GM21390 (cell line): ENCODE measurements around the gene ATOH8.

ENCODE experiments used
- ATAC-seq: cut with Tn5 transposase; IDR thresholded peaks from one replicate; pipeline ENCODE4 v1.9.1; 2021; ENCODE audit not compliant: unreplicated experiment

Gene ATOH8

DNA sequence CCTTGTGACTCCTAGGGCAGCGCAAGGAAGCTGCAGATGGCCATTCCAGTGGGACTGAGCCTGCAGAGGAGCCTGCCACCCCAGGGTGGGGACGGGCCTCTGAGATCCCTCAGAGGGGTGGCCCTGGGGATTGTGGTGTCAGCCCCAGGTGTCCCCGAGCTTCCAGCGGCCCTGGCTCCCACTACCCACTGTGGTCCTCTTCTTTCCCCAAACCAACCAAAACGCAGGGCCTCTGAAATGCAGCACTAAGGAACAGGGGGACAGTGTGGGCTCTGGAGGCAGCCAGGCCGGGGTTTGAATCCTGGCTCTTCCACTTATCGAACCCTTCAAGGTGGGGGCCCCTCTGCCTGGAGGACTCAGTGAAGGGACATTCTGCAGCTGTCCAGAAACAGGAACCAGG lies 32.7 kb downstream of the ATOH8 start:
- no peak for ATAC-seq

DNA sequence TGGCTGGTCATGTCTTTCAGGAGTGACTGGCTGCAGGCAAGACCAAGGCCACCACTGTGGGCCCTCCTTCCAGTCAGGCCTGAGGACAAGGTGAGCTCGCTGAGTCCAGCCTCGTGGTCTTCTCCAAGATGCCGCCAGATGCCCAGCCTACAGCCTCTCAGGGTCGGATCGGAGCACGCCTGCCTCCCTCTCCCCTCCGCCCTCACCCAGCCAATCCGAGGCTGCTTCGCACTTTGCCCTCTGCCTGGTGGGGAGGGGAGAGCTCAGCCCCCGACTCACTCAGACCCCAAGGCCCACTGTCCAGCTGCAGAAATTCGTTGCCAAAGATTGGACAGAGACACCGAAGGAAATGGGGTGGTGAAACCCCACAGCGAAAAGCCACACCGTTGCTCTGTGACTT lies 33.1 kb downstream of the ATOH8 start:
- no peak for ATAC-seq

DNA sequence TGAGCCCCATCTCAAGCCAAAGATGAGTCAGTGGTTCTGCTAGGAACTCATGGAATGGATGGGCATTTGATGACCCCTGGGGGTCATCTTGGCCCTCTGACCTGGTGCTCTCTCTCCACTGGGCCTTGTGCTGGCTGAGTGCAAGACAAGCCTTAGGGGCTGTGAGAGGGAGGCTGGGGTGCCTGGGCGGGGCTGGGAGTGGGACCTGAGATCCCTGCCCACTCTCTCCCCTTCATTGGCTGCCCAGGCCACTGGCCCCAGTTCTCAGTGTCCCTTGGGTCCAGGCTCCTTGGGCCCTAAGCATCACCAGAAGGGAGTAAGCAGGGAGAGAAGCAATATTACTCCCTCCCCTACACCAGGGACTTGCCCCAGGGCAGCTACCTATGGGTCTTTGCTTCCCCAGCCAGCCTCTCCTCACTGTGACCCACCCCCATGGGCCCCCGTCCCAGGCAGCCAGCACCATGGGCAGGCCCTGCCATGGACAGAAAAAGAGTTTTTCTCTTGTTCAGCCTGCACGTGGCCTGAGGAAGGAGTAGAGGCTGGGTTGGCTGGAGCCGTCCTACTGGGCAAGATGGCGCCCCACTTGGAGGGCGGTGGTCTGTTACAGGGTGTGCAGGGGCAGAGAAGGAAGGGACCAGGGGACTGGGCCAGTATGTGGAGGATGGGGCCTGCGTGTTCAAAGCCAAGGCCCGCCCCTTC lies 33.6 kb downstream of the ATOH8 start:
- ATAC-seq = no peak

DNA sequence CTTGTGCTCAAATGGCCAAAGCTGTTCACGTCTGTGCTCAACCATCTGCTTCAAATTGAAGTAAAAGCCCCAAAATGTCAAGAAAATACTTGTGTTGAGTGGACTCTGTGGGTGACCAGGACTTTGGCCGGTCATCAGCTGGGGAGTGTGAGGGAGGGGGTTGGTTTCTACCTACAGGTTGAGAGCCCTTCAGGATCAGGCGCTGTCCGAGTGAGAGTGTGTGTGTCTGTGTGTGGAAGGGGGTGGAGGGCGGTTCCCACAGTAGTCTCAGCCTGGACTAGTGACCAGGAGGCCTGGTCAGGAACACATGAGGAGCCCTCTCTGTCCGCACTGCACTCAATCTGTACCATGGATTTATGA lies 34.2 kb downstream of the ATOH8 start:
- no peak for ATAC-seq

DNA sequence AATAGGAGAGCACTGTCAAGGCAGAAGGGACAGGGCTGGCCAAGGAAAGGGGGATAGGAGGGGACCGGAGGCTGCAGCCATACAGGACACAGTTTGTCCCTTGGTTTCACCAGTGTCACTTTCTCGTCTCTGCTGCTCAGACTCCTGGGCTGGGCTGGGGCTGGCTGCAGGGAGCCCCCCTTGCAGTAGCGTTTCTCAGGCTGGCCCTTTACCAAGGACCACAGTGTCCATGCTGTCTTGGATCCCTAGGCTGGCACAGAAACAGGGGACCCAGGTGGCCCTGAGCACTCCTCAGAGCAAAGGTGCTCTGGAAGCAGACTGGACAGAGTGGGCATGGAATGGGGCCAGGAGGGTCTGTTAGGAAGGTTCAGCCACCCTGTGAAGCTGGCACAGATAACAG lies 34.8 kb downstream of the ATOH8 start:
- ATAC-seq = no peak

DNA sequence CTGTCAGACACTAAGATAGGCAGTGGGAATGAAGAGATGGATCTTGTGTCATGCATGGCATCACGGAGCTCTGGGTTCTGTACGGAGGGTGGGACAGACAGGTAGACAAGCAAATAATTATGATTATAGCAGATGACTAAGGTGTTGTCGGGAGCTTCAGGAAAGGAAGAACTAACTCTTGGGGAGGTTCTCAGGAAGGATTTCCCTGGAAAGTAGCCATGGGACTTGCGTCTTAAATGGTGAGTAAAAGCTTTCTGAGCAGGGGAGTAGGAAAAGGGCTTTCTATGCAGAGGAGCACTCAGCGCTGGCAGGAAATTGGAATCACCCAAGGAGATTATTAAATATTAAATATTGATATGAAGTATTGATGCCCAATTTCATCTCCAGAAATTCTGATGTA lies 35.5 kb downstream of the ATOH8 start:
- ATAC-seq = no peak

DNA sequence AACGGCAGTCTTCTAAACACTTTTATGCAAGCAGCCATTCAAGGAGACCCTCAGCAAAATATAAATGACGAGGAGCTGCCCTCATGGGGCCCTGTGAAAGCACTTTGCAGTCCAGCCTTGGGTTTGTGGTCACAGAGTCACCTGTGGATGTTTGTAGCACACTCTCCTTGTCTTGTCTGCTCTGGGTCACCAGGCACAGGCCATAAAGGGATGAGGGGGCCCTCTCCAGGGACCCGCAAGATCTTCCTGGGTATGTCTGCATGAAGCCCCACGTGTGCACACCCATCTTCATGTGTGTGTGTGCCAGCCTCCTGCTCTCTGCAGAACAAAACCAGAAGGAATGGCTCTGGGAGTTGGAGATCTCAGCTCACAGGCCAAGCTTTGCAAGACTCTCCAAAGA lies 36.2 kb downstream of the ATOH8 start:
- no peak for ATAC-seq

DNA sequence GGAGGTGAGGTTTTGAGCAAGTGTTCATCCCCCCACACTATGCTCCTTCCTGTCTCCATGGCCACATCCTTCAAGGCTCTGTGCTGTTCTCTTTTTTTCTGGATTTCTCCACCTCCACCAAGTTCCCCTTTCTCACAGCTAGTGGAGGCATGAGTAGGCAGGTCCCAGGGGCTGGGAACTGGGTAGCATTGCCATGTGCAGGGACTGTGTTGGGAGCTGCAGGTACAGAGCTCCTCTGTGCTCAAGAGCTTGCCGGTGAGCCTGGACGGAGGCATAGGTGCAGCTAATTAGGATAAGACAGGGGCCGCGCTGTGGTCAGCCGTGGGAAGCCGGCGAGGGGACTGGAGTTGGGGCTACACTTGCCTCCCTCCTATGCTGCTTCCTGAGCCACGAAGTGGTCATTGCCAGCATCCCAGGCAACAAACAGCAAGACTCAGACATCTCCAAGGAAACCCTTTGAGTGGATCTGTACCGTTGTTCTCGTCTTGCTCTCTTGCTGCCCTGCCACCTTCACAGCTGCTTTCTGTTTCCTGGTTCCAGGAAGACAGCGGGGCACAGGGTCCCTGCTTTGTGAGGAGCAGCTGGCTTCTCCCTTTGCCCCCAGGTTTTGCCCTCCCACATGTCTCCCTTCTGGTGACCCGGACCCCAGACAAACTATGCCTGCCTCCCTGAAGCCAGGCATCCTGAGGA lies 36.9 kb downstream of the ATOH8 start:
- ATAC-seq = no peak

DNA sequence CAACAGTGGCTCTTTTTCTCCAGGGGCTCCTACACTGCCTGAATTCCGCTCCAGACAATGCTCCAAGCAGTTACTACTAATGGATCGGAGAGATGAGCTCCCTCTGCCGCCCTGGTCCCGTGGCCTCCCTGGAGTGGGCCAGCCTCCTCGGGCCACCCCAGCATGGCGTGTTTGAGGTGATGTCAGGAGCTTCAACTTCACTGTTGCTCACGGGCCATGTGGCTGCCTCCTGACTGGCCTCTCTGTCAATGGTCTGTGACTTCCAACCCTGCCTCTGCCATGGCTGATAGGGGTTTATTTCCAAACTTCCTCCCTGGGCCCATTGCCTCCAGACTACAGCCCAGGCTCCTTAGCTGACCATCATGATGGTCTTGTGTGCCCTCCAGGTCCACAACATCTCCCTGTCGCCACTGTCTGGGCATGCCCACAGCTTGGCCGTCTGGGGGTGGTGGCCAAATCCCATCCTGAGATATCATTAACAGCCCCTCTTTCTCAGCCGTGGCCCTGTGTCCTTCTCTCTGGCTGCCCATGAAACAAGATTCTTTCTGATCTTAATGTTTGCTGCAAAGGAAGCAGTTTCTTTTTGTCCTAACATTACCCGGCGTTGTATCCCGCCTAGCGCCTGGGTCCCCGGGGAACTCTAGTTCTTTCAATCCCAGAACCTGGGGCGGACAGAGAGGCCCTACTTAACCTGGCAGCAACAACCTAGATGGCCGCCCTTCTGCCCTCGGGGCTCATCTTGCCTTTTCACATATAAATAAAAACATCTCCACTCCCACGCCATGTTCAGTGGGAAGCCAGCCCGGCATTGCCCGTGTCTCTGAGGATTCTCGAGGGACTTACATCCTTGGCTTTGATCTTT lies 38.1 kb downstream of the ATOH8 start:
- no peak for ATAC-seq

DNA sequence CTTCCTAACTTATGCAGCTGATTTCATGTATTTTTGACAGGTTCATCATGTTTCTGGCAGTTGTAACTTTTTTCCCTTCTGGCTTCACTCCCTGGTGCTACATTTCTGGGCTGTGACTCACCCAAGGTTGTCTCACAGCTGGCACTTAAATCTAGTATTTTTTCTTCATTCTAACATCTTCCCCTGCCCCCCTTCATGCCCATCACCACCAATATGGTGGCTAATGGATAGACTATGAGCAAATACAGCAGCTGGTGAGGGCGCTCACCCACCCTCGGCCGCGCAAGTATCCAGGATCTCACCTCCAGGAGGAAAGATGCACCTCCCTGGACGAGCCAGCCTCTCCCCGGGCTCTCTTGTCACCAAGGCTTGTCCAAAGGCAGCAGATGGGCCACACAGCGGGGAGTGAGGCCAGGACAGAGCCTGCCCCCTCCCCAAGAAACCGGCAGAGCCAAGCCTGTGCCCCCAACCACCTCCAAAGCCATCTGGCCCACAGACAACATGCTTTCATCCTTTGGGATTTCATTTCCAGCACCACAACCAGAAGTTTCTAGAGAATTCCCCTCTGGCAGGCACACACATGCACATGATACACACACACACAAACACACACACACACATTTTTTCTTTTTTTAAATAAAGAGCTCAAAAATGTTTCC lies 39.1 kb downstream of the ATOH8 start:
- ATAC-seq = no peak

DNA sequence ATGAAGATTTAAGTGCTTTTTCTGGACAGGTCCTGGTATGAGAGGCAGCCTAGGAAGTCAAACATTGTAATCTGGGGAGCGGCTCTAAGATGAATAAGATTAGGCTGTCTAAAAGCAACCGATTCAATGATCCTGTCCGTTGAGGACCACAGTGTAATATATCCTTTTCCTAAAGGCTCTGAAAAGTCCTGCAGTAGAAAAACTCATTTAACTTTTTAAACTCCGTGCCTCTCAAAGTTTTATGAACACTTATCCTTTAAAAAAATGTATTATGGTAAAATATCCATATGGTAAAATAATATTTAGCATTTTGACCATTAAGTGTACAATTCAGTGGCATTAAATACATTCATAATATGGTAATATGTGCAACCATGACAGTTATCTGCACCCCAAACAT lies 39.8 kb downstream of the ATOH8 start:
- no peak for ATAC-seq

DNA sequence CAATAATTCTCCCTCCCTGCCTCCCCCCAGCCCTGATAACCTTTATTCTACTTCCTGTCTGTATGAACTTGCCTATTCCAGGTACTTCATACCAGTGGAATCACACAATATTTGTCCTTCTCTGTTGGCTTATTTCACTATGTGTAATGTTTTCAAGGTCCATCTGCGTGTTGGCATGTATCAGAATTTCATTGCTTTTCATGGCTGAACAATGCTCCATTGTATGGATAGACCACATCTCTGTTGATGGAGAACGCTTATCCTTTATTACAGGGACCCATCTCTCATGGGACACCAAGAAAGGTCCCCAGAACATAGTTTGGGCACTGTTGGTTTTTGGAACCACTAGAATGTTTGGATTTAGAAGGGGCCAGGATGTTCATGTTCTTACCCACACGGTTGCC lies 40.2 kb downstream of the ATOH8 start:
- ATAC-seq = no peak

DNA sequence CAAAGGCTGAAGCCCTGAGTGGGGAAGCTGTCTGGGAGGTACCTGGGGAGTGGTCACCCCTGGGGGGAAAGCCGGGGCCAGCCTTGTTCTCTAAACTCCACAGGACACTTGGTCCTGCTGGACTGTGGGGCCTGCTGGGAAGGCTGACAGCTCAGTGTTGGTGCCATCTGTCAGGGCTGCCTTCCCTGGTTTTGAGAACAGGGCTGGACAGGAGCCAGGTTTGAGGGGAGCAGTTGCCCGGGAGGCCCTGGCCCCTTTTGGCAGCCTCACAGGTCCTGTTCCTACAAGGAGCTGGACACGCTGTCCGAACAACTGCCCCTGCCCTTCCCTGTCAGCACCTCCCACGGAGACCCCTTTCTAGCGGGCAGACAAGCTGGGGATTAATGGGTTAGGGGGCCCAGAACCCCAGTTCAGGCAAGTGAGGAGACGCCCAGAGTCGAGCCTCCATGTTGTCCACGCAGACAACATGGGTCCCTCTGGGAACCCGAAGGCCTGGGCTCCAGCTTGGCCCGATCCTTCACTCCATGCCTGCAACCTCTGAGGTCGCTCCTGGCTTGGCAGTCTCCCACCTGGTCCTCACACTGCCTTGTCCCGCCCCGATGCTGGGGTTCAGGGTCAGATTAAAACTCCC lies 40.8 kb downstream of the ATOH8 start:
- ATAC-seq = no peak

DNA sequence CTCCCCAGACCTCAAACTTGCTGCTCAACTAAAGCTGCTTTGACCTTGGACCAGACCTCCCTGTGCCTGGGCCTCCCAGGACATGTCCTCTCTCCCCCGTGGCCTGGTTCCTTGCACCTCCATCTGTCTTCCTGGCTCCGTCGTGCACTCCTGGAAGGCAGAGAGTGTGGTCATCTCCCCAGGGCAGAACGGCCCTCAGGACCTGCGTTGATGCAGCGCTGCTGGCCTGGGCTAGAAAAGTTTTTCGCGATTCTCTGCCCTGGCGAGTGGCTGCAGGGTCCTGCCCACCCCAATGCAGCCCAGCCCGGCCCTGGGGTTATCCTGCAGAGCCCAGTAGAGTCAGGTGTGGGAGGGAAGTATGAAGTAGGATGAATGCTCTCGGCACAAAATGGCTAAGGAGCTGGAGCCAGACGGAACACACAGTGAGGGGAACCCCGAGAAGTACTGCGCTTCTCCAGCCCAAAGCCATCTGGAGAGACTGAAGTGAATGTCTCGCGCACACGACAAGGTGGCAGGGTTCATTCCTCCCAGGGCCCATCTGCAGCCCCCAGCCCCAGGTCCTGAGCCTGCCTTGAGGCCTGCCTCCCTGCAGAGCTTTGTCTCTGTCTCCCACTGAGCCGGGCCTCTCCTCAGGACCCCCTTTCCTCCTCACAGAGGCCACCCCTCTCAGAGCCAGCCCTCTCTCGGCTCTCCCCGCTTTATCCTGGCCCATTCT lies 41.7 kb downstream of the ATOH8 start:
- no peak for ATAC-seq

DNA sequence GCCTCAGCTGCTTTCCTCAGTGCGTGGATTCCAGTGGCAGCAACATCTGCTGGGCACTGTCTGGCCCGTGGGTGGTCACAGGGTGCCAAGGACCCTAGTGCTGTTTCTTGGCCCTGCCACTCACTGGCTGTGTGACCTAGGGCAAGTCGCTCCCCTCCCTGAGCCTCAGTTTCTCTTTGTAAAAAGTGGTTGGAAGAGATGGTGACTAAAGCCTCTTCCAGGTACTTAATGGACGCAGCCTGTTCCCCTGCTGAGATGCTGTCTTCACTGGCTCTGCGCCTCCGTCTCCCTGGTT lies 42.2 kb downstream of the ATOH8 start:
- no peak for ATAC-seq

DNA sequence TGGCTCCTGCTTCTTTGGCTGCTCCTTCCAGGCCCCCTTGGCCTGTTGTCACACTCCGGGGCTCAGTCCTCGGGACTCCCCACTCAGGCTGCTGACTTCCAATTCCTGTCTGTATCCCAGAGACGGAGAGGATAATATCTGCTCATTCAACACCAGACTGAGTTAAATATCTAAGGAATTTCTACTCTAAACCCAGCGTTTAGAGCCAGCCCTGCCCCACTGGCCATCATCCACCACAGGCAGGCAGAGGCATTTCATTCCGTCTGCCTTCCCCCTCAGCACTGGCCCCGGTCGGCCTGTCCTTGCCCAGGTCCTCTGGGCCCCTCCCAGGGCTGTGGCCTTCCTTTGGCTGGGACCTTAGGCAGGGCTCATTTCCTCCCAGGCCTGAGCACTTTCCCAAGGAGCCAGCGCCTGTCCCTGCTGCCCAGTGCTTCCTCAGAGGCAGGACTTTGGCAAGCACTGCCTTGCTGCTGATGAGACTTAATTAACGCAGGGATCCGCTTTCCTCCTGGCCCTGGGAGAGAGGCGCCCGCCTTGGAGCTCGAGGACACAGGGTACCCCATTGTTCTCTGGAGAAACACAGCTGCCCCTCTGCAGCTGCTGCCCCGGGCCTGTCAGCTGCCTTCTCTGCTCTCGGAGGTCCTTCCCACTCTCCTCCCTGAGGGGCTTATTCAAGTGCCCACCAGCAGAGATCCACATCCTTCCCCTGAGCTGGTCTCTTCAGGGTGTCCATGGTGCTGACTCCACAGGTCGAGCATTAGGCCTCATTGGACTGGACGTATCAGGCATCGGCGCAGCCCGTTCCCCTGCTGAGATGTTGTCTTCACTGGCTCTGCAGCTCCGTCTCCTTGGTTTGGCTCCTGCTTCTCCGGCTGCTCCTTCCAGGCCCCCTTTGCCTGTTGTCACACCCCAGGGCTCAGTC lies 42.8 kb downstream of the ATOH8 start:
- ATAC-seq = no peak

DNA sequence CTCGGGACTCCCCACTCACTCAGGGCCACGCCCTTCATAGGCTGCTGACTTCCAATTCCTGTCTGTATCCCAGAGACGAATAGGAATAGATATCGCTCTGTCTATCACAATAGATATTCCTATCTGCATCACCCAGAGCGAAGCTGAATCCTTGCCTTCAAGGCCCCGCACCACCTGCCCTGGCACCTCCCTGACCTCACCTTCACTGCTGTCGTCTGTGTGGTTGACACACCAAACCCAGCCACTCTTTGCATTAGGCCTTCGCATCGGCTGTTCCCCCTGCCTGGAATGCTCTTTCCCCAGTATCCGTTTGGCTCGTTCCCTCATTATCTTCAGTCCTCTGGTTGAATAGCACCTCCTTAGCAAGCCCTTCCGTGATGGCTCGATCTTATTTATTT lies 43.5 kb downstream of the ATOH8 start:
- ATAC-seq = no peak

DNA sequence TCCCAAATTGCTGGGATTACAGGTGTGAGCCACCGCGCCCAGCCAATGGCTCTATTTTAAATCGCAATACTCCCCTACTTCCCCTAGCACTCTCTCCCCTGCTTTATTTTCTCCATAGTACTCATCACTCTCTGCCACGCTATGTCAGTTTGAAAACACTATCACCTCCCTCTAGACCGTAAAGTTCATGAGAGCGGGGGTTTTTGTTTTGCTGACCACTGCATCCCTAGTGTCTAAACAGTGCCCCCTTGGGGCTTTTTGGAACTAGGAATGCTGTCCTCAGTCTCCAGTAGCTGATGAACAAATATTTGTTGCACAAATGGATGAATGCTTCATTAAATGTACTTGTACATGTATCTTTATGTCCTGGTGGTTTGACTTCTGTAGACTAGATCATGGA lies 44.1 kb downstream of the ATOH8 start:
- no peak for ATAC-seq

DNA sequence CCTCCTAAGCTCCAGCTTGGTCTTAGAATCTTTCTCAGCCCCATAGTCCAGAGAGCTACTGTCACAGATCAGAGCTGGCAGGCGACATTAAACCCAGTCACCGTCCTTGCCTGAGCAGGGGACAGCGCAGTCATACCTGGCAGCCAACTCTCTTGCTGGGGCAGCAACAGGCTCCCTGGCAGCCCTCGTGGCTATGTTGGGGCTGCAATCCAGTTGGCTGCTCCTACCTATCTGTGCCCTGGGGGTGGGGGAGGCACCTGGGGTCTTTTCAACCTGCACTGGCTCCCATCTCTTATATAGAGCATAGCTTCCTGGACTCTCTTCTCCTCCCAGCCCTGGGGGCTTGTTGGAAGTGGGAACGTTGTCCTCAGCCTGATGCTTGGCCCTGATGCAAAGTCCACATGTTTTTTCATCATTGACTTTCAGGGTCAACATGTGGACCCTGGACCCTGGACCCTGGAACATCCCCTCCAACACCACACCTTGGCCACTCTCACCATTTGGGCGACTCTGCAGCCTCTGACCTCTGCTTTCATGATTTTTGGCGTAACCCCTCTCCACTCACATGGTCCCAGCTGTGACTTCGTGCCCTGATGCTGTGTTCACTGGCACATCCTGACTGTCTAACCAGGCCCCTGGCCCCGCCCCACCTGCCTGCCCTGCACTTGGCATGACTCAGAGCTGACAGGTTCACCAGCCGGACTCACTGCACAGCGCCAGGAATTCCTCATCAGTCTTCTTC lies 45.6 kb downstream of the ATOH8 start:
- ATAC-seq = no peak
